Testis (tissue), 3 donors: ENCODE results near the gene RASA3. TPM values are rescaled to one million over a fixed set of nuclear protein-coding genes. Genes with fewer than 3 reads are reported as not detected.
"Not testable (repeated sequence)": the region's sequence is repeated elsewhere in the genome, so short reads cannot be mapped to it uniquely, and the experiment has no call there.

Experiments
- DNase-seq: peaks from one replicate; pipeline ENCODE4 v3.0.0-alpha.2; 2019
- H3K27ac ChIP-seq, 2 donors: fragments of 200-600 bp; sonication (generic); one replicate each; pipeline ENCODE4 v1.5.1; 2019
- H3K27me3 ChIP-seq: fragments of 200-600 bp; sonication (generic); one replicate; pipeline ENCODE4 v1.5.1; 2019
- H3K36me3 ChIP-seq: fragments of 200-600 bp; sonication (generic); one replicate; pipeline ENCODE4 v1.5.1; 2017; ENCODE audit warnings: low read depth; ENCODE audit errors: missing control alignments
- H3K4me1 ChIP-seq: fragments of 200-600 bp; sonication (generic); one replicate; pipeline ENCODE4 v1.5.1; 2019
- H3K4me3 ChIP-seq, 2 donors: fragments of 200-600 bp; sonication (generic); one replicate each; pipeline ENCODE4 v1.5.1; 2017 to 2019
- H3K9me3 ChIP-seq: fragments of 200-600 bp; sonication (generic); one replicate; pipeline ENCODE4 v1.5.1; 2017
- CTCF ChIP-seq, 3 experiments: fragments of 450-650 bp in 2 of 3; fragments of 200-600 bp in 1 of 3; sonication (generic) in 1 of 3; IDR thresholded peaks; one replicate each; pipeline ENCODE4 v1.5.1; 2016 to 2019; ENCODE audit warnings: antibody characterized with exemption in 3 of 3, mild to moderate bottlenecking in 2 of 3, moderate library complexity in 1 of 3
- POLR2A ChIP-seq: fragments of 450-650 bp; IDR thresholded peaks from one replicate; pipeline ENCODE4 v1.6.1; 2017; ENCODE audit warnings: antibody characterized with exemption, mild to moderate bottlenecking, moderate library complexity
- WGBS, 2 donors: methylation state at CpG; one replicate each; pipeline ENCODE4 v1.1.5; 2018; 5-methylcytosine and 5-hydroxymethylcytosine counted together
- intact Hi-C: fragments of 100-400 bp; cut with DNase I; formaldehyde crosslinking; loops from one replicate; pipeline ENCODE4 v1.15.1; 2023; ENCODE audit warnings: low total_unique reads
- polyA plus RNA-seq: library from polyadenylated mRNA; stranded (reverse); fragments of 350-450 nt; fragmentation: Illumina TruSeq; extraction: RNeasy Lipid Tissue Mini Kit (QIAGEN cat#74804); gene quantifications from one replicate; pipeline ENCODE4 v1.2.3, GENCODE V29; 2014; ENCODE audit warnings: low read depth, low replicate concordance; ENCODE audit not compliant: insufficient read depth
- total RNA-seq, 2 donors: library from RNA; depleted of rRNA; stranded (reverse); fragments of >200 nt; gene quantifications; one replicate each; pipeline ENCODE4 v1.2.3, GENCODE V29; 2016

RASA3 gene
- total and polyA plus RNA-seq, 3 donors from 2014 or later, result 13.2 to 21.6 (median 16.4) TPM

DNA sequence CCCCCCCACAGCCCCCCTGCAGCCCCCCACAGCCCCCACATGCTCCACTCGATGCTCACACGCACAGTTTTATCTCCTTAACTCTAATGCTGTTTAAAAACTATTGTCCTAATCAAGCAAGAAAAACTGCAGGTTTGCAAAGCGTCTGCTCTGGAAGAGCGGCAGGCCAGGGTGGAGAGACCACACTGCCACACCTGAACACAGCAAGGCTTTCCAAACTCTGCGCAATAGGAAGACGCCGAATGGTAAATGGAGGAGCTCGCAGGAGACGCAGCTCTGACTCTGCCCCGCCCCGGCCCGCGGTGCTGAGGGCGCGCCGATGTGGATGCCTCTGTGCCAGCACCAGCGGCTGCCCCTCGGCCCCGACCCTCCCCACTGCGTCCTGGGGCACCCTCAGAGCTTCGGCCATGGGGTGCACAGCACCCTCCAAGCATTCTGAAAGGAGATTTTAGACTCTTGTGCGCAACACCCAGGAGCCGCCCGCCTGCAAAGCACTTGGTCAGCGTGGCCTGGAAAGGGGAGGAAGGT lies 32.4 kb downstream of the RASA3 start:
- 20 to 59% methylated on average over 1 to 25 of the region's 25 CpGs for WGBS, 2 donors
- TF ChIP-seq POLR2A (no peak), CTCF (IDR thresholded peaks at IDR 0.05) (no peak)
- no peaks in the 10 kb centered on the region for H3K36me3 ChIP-seq
- intact Hi-C loops, result no loop called here
- no peak for DNase-seq
- no peaks in the 10 kb centered on the region for H3K9me3 ChIP-seq
- peaks cover 5% of the 10 kb centered on the region for H3K4me1 ChIP-seq
- H3K27me3 ChIP-seq, result no peaks in the 10 kb centered on the region
- H3K4me3 ChIP-seq, result no peak overlapping the region
- H3K27ac ChIP-seq, result peak overlapping the region in 1 of 2 donors; percentile 75

GRCh38 chr13:114099191-114099590 lies 33.2 kb downstream of the RASA3 start:
- Histone ChIP-seq H3K36me3 (no peaks in the 10 kb centered on the region), H3K9me3 (no peaks in the 10 kb centered on the region), H3K27me3 (no peaks in the 10 kb centered on the region), H3K27ac (peak overlapping the region in 1 of 2 donors; percentile 48), H3K4me1 (peaks cover 5% of the 10 kb centered on the region), H3K4me3 (no peak overlapping the region)
- TF ChIP-seq CTCF (IDR thresholded peaks at IDR 0.05) (no peak), POLR2A (no peak)
- 33 to 73% methylated on average over 8 to 15 of the region's 15 CpGs for WGBS, 2 donors
- peak; percentile 72 for DNase-seq
- intact Hi-C loops, result no loop called here

DNA sequence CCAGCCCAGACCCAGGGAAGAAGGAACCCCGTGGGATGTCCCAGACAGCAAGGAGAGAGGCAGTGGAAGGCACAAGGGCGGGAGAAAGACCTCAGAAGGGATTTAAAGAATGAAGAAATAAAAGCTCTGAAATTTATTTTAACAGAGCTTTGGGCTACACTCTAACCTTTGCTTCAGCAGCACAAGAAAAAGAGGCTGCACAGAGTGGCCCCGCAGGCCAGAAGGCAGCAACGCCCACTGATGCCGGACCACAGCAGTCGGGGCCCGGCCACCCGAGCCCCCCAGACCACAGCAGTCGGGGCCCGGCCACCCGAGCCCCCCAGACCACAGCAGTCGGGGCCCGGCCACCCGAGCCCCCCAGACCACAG lies 33.8 kb downstream of the RASA3 start:
- H3K36me3 ChIP-seq, H3K4me3 ChIP-seq, H3K9me3 ChIP-seq, intact Hi-C loops, H3K27me3 ChIP-seq, H3K4me1 ChIP-seq: not testable (repeated sequence)
- H3K27ac ChIP-seq, result peak overlapping the region in 1 of 2 donors; percentile 48
- WGBS, 2 donors, result 55 to 76% methylated on average over 2 to 8 of the region's 14 CpGs
- peak; percentile 10 for DNase-seq

- DNase-seq, result peak; percentile 12
- peaks cover 5% of the 10 kb centered on the region for H3K4me1 ChIP-seq
- peak overlapping the region in 1 of 2 donors; percentile 48 for H3K27ac ChIP-seq
- WGBS, 2 donors, result 85 to 91% methylated on average over 17 to 27 of the region's 27 CpGs
- no peak overlapping the region for H3K4me3 ChIP-seq
- H3K27me3 ChIP-seq, result no peaks in the 10 kb centered on the region
- no peaks in the 10 kb centered on the region for H3K9me3 ChIP-seq
- intact Hi-C loops, result no loop called here
- TF ChIP-seq POLR2A (no peak), CTCF (IDR thresholded peaks at IDR 0.05) (no peak)
- H3K36me3 ChIP-seq, result no peaks in the 10 kb centered on the region
These were observed 34.3 kb downstream of the RASA3 start for GRCh38 chr13:114097893-114098688.

GRCh38 chr13:114097212-114097892 lies 35.1 kb downstream of the RASA3 start:
- Histone ChIP-seq H3K27me3 (no peaks in the 10 kb centered on the region), H3K4me3 (no peak overlapping the region), H3K36me3 (no peaks in the 10 kb centered on the region), H3K9me3 (no peaks in the 10 kb centered on the region), H3K4me1 (peaks cover 5% of the 10 kb centered on the region), H3K27ac (no peak overlapping the region)
- TF ChIP-seq POLR2A (no peak), CTCF (IDR thresholded peaks at IDR 0.05) (no peak)
- WGBS, 2 donors, result 86 to 95% methylated on average over 17 to 25 of the region's 25 CpGs
- intact Hi-C loops, result no loop called here
- DNase-seq, result no peak
